Gastroesophageal sphincter (tissue), 4 donors: ENCODE data around the gene CCDC167. TPM values are rescaled to one million over a fixed set of nuclear protein-coding genes. Genes with fewer than 3 reads are reported as not detected.
A peak's percentile ranks its signal among the peaks of the same experiment; 100 is the strongest.

Experiments
- ATAC-seq: fragments of 150-250 bp; one replicate; pipeline ENCODE4 v1.9.1; 2016; ENCODE audit warnings: mild to moderate bottlenecking, moderate library complexity
- H3K27ac ChIP-seq, 4 donors: fragments of 200-600 bp; sonication (generic) in 3 of 4; 1 replicate in 3 of 4; 2 replicates in 1 of 4; pipeline ENCODE4 v1.5.1; 2016 to 2019
- H3K27me3 ChIP-seq: fragments of 200-600 bp; sonication (generic); one replicate; pipeline ENCODE4 v1.5.1; 2019
- H3K36me3 ChIP-seq, 2 donors: fragments of 200-600 bp; sonication (generic); one replicate each; pipeline ENCODE4 v1.5.1; 2019; ENCODE audit warnings: control low read depth in 1 of 2
- H3K4me1 ChIP-seq, 3 donors: fragments of 200-600 bp; sonication (generic); 1 replicate in 2 of 3; 2 replicates in 1 of 3; pipeline ENCODE4 v1.5.1; 2016 to 2019; ENCODE audit warnings: control low read depth in 2 of 3
- H3K4me3 ChIP-seq, 2 donors: fragments of 200-600 bp; sonication (generic); one replicate each; pipeline ENCODE4 v1.5.1; 2019; ENCODE audit warnings: mild to moderate bottlenecking in 1 of 2, moderate library complexity in 1 of 2
- H3K9me3 ChIP-seq, 3 donors: fragments of 200-600 bp; sonication (generic); one replicate each; pipeline ENCODE4 v1.5.1; 2017 to 2019; ENCODE audit warnings: control low read depth in 2 of 3
- EP300 ChIP-seq: sonication (generic); formaldehyde crosslinking; IDR thresholded peaks from one replicate; pipeline ENCODE4 v1.6.1; 2017; ENCODE audit warnings: antibody characterized with exemption, mild to moderate bottlenecking
- POLR2A ChIP-seq, 2 donors: fragments of 450-650 bp; IDR thresholded peaks; one replicate each; pipeline ENCODE4 v1.6.1; 2017; ENCODE audit warnings: antibody characterized with exemption in 2 of 2, mild to moderate bottlenecking in 2 of 2, moderate library complexity in 1 of 2
- POLR2AphosphoS5 ChIP-seq: sonication (generic); formaldehyde crosslinking; IDR thresholded peaks from one replicate; pipeline ENCODE4 v1.6.1; 2017; ENCODE audit warnings: antibody characterized with exemption
- WGBS, 2 donors: methylation state at CpG; one replicate each; pipeline ENCODE4 v1.1.5; 2018; ENCODE audit warnings: low coverage in 1 of 2; 5-methylcytosine and 5-hydroxymethylcytosine counted together
- total RNA-seq, 4 donors: library from RNA; depleted of rRNA; stranded (reverse); fragments of >200 nt; gene quantifications; one replicate each; pipeline ENCODE4 v1.1.0, GENCODE V29; 2016
- TF ChIP-seq, protein P1 (sequence below), 4 experiments: fragments of 200-600 bp in 2 of 4; fragments of 450-650 bp in 2 of 4; sonication (generic) in 1 of 4; IDR thresholded peaks; one replicate each; pipeline ENCODE4 v1.5.1; 2017 to 2019; ENCODE audit warnings: antibody characterized with exemption in 4 of 4, mild to moderate bottlenecking in 2 of 4, moderate library complexity in 2 of 4

CCDC167 gene
- total RNA-seq, 4 donors from 2014 or later: 10.6 to 16.2 (median 14.3) TPM

GRCh38 chr6:37477656-37478435 is 21.8 kb downstream of the CCDC167 start:
- H3K27ac ChIP-seq: no peak overlapping the region
- peaks cover 0 to 13% (median 0%) of the 10 kb centered on the region in 3 donors for H3K4me1 ChIP-seq
- no peak overlapping the region for H3K4me3 ChIP-seq
- TF ChIP-seq POLR2AphosphoS5 (no peak), EP300 (no peak), POLR2A (IDR thresholded peaks at IDR 0.05) (no peak)
- TF ChIP-seq, protein P1, sequence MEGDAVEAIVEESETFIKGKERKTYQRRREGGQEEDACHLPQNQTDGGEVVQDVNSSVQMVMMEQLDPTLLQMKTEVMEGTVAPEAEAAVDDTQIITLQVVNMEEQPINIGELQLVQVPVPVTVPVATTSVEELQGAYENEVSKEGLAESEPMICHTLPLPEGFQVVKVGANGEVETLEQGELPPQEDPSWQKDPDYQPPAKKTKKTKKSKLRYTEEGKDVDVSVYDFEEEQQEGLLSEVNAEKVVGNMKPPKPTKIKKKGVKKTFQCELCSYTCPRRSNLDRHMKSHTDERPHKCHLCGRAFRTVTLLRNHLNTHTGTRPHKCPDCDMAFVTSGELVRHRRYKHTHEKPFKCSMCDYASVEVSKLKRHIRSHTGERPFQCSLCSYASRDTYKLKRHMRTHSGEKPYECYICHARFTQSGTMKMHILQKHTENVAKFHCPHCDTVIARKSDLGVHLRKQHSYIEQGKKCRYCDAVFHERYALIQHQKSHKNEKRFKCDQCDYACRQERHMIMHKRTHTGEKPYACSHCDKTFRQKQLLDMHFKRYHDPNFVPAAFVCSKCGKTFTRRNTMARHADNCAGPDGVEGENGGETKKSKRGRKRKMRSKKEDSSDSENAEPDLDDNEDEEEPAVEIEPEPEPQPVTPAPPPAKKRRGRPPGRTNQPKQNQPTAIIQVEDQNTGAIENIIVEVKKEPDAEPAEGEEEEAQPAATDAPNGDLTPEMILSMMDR (IDR thresholded peaks at IDR 0.05): no peak
- no peak for ATAC-seq
- H3K9me3 ChIP-seq: no peaks in the 10 kb centered on the region
- 85 to 90% methylated on average over 2 to 6 of the region's 18 CpGs for WGBS, 2 donors
- no peaks in the 10 kb centered on the region for H3K27me3 ChIP-seq
- H3K36me3 ChIP-seq: peaks cover 0 to 100% of the 10 kb centered on the region in 2 donors

DNA sequence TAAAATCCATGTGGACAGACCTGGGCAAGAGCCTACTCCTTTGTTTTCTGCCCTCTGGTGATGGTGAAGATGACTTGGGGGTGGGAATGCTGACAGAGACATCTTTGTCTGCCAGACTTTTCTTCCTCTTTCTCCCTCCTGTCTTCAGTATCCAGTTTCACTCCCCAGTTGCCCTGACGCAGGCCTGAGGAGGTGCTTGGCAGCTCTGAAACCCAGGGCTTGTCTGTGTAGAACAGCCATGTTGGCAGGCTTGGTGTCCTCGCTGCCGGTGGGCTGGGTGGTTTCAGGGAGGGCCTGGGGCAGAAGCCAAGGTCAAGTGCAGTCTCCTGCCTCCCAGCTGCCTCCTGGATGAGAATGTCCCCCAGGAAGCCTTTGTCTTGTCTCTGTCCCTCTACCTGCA is 22.5 kb downstream of the CCDC167 start:
- no peaks in the 10 kb centered on the region for H3K27me3 ChIP-seq
- TF ChIP-seq EP300 (no peak), POLR2A (IDR thresholded peaks at IDR 0.05) (no peak), POLR2AphosphoS5 (no peak)
- TF ChIP-seq, protein P1 (IDR thresholded peaks at IDR 0.05): no peak
- no peaks in the 10 kb centered on the region for H3K9me3 ChIP-seq
- H3K36me3 ChIP-seq: peaks cover 0 to 100% of the 10 kb centered on the region in 2 donors
- ATAC-seq: no peak
- WGBS, 2 donors: 55% methylated on average over 2 of the region's 3 CpGs; no CpG with 5 or more reads in 1 of the 2 donors
- no peak overlapping the region for H3K27ac ChIP-seq
- peaks cover 0 to 17% (median 0%) of the 10 kb centered on the region in 3 donors for H3K4me1 ChIP-seq
- no peak overlapping the region for H3K4me3 ChIP-seq

GRCh38 chr6:37474316-37474715 is 25.4 kb downstream of the CCDC167 start:
- Histone ChIP-seq H3K4me3 (no peak overlapping the region), H3K27ac (no peak overlapping the region), H3K4me1 (peaks cover 0 to 17% (median 0%) of the 10 kb centered on the region in 3 donors), H3K36me3 (peaks cover 0 to 91% of the 10 kb centered on the region in 2 donors), H3K9me3 (no peaks in the 10 kb centered on the region), H3K27me3 (no peaks in the 10 kb centered on the region)
- ATAC-seq: no peak
- TF ChIP-seq POLR2A (IDR thresholded peaks at IDR 0.05) (no peak), EP300 (no peak), POLR2AphosphoS5 (no peak)
- TF ChIP-seq, protein P1 (IDR thresholded peaks at IDR 0.05): no peak
- 100% methylated on average over 4 of the region's 4 CpGs; no CpG with 5 or more reads in 1 of the 2 donors for WGBS, 2 donors

DNA sequence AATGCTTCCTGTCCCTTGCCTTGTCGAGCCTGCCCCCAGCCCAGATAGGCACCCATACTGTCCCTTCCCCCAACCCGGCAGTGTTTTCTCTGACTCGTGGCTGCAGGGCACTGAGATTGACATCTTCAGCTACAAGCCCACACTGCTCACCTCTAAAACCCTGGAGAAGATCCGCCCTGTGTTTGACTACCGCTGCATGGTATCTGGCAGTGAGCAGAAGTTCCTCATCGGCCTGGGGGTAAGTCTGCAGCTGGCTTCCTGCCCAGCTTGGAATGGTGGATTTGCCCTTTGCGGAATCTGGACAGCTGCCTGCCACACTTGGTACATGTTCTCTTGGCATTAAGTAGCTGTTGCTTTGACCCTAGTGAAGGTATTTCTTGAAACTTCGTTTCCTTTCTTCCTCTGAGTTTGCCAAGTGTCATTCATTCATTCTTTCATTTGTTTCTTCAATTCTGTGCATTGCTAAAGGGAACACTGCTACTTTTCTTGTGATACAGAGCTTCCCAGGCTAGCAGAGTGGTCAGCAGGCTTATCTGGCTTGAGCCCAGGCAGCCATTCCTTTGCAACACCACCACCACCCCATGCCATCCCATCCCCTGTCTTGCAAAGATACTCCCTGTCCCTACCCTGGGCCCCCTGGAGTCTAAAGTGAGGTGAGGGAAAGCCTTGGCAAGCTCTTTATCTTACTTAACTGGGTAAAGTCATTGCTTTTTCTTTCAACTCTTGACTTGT is 26.2 kb downstream of the CCDC167 start:
- Histone ChIP-seq H3K36me3 (peaks cover 0 to 87% of the 10 kb centered on the region in 2 donors), H3K4me1 (peaks cover 0 to 17% (median 0%) of the 10 kb centered on the region in 3 donors), H3K27ac (peak overlapping the region in 2 of 4 donors; percentile 5 to 26), H3K4me3 (no peak overlapping the region), H3K9me3 (no peaks in the 10 kb centered on the region), H3K27me3 (no peaks in the 10 kb centered on the region)
- WGBS, 2 donors: 14 to 54% methylated on average over 1 to 2 of the region's 8 CpGs
- peak; percentile 55 for ATAC-seq
- TF ChIP-seq POLR2A (IDR thresholded peaks at IDR 0.05) (no peak), POLR2AphosphoS5 (peak; percentile 87), EP300 (no peak)
- TF ChIP-seq, protein P1 (IDR thresholded peaks at IDR 0.05): no peak
